Measurements from ENCODE around the gene HYLS1.

Gene HYLS1

DNA sequence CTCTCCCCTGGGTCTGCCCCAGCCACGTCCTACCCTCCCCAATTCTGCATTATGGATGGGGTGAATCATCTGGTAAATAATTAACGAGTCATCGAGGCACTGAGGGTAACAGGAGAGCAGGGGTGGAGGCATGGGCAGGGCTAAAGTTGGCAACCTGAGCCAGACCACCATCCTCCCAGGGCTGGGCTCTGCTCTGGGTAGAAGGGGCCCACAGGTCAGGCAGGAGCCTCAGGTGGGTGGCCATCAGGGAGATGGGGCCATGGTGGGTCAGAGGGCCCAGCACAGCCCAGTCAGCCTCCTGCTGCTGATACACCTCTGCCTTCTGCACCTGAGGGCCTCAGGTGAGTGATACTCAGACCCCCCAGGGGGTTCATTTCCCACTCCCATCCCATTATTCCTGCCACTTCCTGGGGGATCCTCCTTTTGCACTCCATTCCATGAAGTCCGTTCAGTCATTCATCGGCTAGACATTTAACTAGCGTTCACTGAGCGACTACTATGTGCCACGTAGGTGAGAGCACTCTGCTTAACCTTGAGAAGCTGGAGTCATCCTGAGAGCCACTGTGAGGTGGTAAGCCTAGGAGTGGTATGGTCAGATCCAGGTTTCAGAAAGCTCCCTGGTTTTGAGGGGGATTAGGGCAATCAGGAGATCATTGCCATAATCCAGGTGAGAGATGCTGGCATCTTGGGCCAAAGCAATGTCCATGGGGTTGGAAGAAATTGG lies 58.5 kb downstream of the HYLS1 start, which contains the start of gene VSIG10L2:
Gene VSIG10L2, plus strand, starts transcription at position 248 of the 724 bp plus-strand sequence. Its CDS starts 12 bp downstream, at position 260.
- DNase-seq (ENCODE audit: low read depth): no peak

DNA sequence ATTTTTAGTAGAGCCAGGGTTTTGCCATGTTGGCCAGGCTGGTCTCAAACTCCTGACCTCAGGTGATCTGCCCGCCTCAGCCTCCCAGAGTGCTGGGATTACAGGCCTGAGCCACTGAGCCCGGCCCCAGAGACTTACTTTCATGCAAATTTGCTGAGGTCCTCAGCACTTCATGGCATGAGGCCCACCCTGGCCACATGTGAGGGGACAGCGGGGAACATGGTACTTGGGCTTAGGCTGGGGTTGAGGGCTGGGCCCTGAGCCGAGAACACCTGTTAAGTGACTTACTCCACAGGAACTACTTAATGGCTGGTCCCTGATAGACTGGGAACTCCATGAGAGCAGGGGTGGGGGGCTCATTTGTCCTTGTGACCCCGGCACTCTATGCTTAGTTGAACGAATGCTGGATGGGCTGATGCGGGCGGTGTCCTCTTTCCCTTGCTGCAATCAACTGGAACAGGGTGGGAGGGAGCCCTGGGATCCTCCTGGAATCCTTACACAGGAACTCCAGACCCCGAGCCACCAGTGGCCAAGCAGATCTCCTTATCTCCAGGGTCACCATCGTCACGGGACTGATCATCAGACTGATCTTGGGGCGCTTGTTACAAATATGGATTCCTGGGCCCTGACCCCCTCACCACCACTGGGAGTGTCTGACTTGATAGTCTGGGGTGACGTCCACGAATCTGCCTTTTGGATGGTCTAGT lies 59.4 kb downstream of the HYLS1 start:
- no peak overlapping the region for H3K4me3 ChIP-seq (ENCODE audit: low read depth, low read length)
- DNase-seq (ENCODE audit: low read depth): no peak

More for the DNA sequence above, 58.5 kb downstream of the HYLS1 start, which contains the start of gene VSIG10L2:
- no peak within 1 kb of the TSS for H3K4me3 ChIP-seq (ENCODE audit: low read depth, low read length)

DNA sequence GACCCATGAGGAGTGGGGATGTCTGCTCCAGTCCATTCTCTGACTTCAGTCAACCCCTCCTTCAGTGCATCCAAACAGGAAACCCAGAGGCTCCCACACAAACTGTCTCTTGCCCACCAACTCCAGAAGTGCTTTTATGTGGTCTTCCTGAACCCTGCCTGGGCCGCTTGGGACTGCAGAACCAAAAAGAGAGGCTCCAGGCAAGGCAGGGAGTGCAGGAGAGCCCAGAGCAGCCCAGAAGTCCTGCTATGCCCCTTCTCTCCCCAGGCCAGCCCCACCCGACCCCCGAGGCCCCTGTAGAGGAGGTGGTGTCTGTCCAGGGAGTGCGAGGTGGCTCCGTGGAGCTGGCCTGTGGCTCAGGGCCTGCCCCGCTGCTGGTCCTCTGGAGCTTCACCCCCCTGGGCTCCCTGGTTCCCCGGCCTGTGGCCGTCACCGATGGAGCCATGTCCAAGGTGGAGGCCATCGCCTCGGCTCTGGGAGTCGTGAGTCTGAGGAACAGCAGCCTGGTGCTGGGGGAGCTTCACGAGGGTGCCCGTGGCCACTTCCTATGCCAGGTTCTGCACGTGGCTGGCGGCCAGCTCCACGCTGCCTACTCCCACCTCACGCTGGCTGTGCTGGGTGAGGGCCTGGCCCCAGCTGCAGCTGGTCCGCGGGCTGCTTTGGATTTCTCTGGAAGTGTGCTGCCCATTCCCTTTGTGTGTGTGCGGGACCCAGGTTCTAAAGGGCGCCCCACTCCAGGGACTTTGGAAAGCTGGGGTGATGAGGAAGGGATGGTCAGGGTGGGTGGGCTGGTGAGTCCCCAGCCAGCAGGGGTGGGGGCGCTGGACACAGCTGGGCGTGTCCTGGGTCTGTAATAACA lies 60.2 kb downstream of the HYLS1 start:
- DNase-seq (ENCODE audit: low read depth): no peak
- no peak overlapping the region for H3K4me3 ChIP-seq (ENCODE audit: low read depth, low read length)

DNA sequence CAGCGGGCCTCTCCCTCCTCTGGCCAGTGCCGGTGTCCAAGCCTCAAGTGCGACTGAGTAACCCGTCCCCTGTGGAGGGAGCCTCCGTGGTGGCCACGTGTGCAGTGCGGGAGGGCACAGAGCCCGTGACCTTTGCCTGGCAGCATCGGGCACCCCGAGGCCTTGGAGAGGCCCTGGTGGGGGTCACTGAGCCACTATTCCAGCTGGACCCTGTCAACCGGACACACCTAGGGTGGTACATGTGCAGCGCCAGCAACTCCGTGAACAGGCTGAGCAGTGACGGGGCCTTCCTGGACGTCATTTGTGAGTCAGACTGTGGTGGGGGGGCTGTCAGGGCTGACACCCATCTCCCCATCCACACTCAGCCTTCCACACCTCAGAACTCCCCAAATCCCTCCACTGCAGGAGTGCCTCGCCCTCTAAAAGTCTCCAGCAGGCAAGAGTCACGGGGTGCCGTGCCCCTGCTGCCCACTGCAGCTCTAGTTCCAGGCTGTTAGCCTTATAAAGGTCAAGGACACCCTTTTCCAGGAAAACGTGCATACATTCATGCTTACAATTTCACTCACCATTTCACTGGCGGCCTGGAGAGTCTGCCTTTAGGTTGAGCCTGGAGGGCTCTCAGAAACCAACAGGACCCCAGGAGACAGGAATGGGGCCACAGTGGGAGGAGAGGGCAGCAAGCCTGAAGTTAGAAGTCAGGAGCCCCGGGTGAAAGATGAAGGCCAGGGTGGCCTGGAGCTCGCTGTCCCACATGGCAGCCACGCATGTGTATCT lies 61.0 kb downstream of the HYLS1 start:
- H3K4me3 ChIP-seq (ENCODE audit: low read depth, low read length): no peak overlapping the region
- no peak for DNase-seq (ENCODE audit: low read depth)

DNA sequence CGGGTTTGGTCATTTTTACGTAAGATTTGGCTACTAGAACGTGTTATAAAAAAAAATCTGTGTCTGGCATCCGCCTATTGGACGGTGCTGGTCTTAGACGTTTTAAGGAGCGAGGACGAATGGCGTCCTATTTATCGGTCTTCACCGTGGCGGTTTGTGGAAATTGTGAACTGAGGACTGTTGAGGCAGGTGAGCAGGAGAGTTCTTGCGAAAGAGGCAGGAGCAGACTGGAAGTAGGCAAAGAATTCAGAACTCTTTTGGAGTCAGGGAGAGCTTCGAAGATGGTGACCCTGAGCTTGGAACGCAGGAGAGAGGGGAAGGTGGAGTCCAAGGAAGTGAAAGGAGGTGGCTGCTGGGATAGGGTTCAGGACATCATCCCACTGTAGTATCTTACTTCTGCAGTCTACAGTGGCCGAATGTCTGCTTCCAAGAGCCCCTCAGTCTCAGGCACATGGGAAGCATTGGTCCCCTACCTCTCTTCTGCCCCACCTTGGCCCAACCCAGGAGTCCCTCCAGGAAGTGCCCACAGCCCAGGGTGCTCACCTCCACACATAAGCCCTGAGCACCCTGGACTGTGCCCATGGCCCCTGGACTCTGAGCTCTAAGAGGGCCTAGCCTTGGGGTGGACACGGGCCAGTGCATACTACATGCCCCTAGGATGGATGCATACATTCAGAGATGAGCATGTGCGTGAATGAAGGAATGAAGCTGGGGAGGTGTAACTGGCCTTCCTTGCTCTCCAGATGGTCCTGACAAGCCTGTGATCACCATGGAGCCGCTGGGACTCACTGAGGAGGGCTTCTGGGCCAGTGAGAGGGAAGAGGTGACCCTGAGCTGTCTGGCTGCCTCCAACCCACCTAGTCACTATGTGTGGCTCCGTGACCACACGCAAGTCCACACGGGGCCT lies 62.1 kb downstream of the HYLS1 start:
- DNase-seq (ENCODE audit: low read depth): no peak
- no peak overlapping the region for H3K4me3 ChIP-seq (ENCODE audit: low read depth, low read length)

DNA sequence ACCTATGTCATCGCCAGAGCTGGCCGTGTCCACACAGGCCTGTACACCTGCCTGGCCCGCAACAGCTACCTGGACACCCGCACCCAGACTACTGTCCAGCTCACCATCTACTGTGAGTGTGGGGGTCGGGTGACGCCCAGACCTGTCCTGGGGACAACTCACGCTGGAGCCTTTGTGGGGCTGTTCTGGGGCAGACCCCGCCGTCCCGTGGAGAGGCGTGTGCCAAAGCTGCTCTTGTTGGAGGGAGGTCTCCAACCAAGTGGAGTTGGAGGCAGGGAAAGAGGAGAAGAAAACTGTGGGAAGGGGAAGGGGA lies 62.7 kb downstream of the HYLS1 start:
- no peak for DNase-seq (ENCODE audit: low read depth)
- H3K4me3 ChIP-seq (ENCODE audit: low read depth, low read length): no peak overlapping the region

All from skeletal muscle cell (primary cell).